Astrocyte (in vitro differentiated cells and primary cell): ENCODE results near the gene FBXL7.

Experiments used
- EZH2 ChIP-seq: IDR thresholded peaks from 2 replicates; pipeline ENCODE4 v1.6.1; 2012; ENCODE audit warnings: mild to moderate bottlenecking, low read length, inconsistent platforms; ENCODE audit not compliant: insufficient read depth
- TF ChIP-seq, protein P1 (sequence below): IDR thresholded peaks from 2 replicates; pipeline ENCODE4 v1.5.1; 2011; ENCODE audit warnings: low read depth, mild to moderate bottlenecking, inconsistent platforms, low read length, moderate library complexity; ENCODE audit not compliant: insufficient read depth

- TF ChIP-seq, protein P1, sequence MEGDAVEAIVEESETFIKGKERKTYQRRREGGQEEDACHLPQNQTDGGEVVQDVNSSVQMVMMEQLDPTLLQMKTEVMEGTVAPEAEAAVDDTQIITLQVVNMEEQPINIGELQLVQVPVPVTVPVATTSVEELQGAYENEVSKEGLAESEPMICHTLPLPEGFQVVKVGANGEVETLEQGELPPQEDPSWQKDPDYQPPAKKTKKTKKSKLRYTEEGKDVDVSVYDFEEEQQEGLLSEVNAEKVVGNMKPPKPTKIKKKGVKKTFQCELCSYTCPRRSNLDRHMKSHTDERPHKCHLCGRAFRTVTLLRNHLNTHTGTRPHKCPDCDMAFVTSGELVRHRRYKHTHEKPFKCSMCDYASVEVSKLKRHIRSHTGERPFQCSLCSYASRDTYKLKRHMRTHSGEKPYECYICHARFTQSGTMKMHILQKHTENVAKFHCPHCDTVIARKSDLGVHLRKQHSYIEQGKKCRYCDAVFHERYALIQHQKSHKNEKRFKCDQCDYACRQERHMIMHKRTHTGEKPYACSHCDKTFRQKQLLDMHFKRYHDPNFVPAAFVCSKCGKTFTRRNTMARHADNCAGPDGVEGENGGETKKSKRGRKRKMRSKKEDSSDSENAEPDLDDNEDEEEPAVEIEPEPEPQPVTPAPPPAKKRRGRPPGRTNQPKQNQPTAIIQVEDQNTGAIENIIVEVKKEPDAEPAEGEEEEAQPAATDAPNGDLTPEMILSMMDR: no peak
- TF ChIP-seq EZH2: no peak
Measured at GRCh38 chr5:15452030-15452429, 48.0 kb upstream of the FBXL7 start.
